ENCODE measurements around the gene LRRK1. TPM values are rescaled to one million over a fixed set of nuclear protein-coding genes. Genes with fewer than 3 reads are reported as not detected.

LRRK1 gene
- total RNA-seq, 1 donor from 2014 or later = 21.1 TPM

- H3K4me1 ChIP-seq = peaks cover 9% of the 10 kb centered on the region
- peak in 1 of 2 donors; percentile 60 for DNase-seq (ENCODE audit: extremely low spot score in 2 of 2)
- H3K27ac ChIP-seq = no peak overlapping the region
- TF ChIP-seq POLR2AphosphoS5 (IDR thresholded peaks at IDR 0.05; ENCODE audit: insufficient read depth in 1 of 2, low read depth in 1 of 2) = no peak
- no peak for TF ChIP-seq POLR2A (IDR thresholded peaks at IDR 0.05)
- TF ChIP-seq CTCF (IDR thresholded peaks at IDR 0.05) = no peak
- no peaks in the 10 kb centered on the region for H3K27me3 ChIP-seq
- H3K36me3 ChIP-seq = peaks cover 0 to 6% of the 10 kb centered on the region in 2 donors
- intact Hi-C loops (cut with DNase I) = no loop called here
- no peak overlapping the region for H3K4me3 ChIP-seq
- no peaks in the 10 kb centered on the region for H3K9me3 ChIP-seq
These were observed 101.8 kb downstream of the LRRK1 start for GRCh38 chr15:101020945-101021344.

GRCh38 chr15:101022306-101022705, 103.1 kb downstream of the LRRK1 start:
- DNase-seq (ENCODE audit: extremely low spot score in 2 of 2) = peak in 1 of 2 donors; percentile 79
- no peak overlapping the region for H3K4me3 ChIP-seq
- H3K36me3 ChIP-seq = no peaks in the 10 kb centered on the region
- TF ChIP-seq POLR2AphosphoS5 (IDR thresholded peaks at IDR 0.05; ENCODE audit: insufficient read depth in 1 of 2, low read depth in 1 of 2) (no peak), CTCF (IDR thresholded peaks at IDR 0.05) (no peak), POLR2A (IDR thresholded peaks at IDR 0.05) (no peak)
- peaks cover 12% of the 10 kb centered on the region for H3K4me1 ChIP-seq
- H3K9me3 ChIP-seq = no peaks in the 10 kb centered on the region
- H3K27ac ChIP-seq = peak overlapping the region; percentile 80
- H3K27me3 ChIP-seq = no peaks in the 10 kb centered on the region
- intact Hi-C loops (cut with DNase I) = no loop called here

- Histone ChIP-seq H3K4me3 (no peak overlapping the region), H3K27ac (peak overlapping the region; percentile 80), H3K4me1 (peaks cover 15% of the 10 kb centered on the region), H3K9me3 (no peaks in the 10 kb centered on the region), H3K27me3 (no peaks in the 10 kb centered on the region), H3K36me3 (no peaks in the 10 kb centered on the region)
- no peak for TF ChIP-seq CTCF (IDR thresholded peaks at IDR 0.05)
- TF ChIP-seq POLR2AphosphoS5 (IDR thresholded peaks at IDR 0.05; ENCODE audit: insufficient read depth in 1 of 2, low read depth in 1 of 2) = no peak
- no peak for TF ChIP-seq POLR2A (IDR thresholded peaks at IDR 0.05)
- intact Hi-C loops (cut with DNase I) = no loop called here
- peak; percentile 34 to 81 for DNase-seq (ENCODE audit: extremely low spot score in 2 of 2)
These were observed 103.7 kb downstream of the LRRK1 start for GRCh38 chr15:101022876-101023275.

GRCh38 chr15:101023501-101024072, 104.4 kb downstream of the LRRK1 start:
- Histone ChIP-seq H3K27ac (peak overlapping the region; percentile 80), H3K36me3 (no peaks in the 10 kb centered on the region), H3K4me3 (no peak overlapping the region), H3K9me3 (no peaks in the 10 kb centered on the region), H3K4me1 (peaks cover 15% of the 10 kb centered on the region), H3K27me3 (no peaks in the 10 kb centered on the region)
- peak; percentile 82 to 86 for DNase-seq (ENCODE audit: extremely low spot score in 2 of 2)
- intact Hi-C loops (cut with DNase I) = no loop called here
- TF ChIP-seq CTCF (IDR thresholded peaks at IDR 0.05) = no peak
- TF ChIP-seq POLR2AphosphoS5 (IDR thresholded peaks at IDR 0.05; ENCODE audit: insufficient read depth in 1 of 2, low read depth in 1 of 2) = no peak
- no peak for TF ChIP-seq POLR2A (IDR thresholded peaks at IDR 0.05)

- peak; percentile 72 to 90 for DNase-seq (ENCODE audit: extremely low spot score in 2 of 2)
- peaks cover 15% of the 10 kb centered on the region for H3K4me1 ChIP-seq
- H3K36me3 ChIP-seq = no peaks in the 10 kb centered on the region
- no peaks in the 10 kb centered on the region for H3K27me3 ChIP-seq
- intact Hi-C loops (cut with DNase I) = no loop called here
- TF ChIP-seq POLR2A (IDR thresholded peaks at IDR 0.05) (no peak), POLR2AphosphoS5 (IDR thresholded peaks at IDR 0.05; ENCODE audit: insufficient read depth in 1 of 2, low read depth in 1 of 2) (peak; percentile 22 to 36), CTCF (IDR thresholded peaks at IDR 0.05) (no peak)
- peak overlapping the region; percentile 80 for H3K27ac ChIP-seq
- H3K4me3 ChIP-seq = no peak overlapping the region
- H3K9me3 ChIP-seq = no peaks in the 10 kb centered on the region
These were observed 105.0 kb downstream of the LRRK1 start for GRCh38 chr15:101024073-101024695.
